Suprapubic skin (tissue), 4 donors: ENCODE results near the gene IPMK.

Source experiments
- CTCF ChIP-seq, 2 donors: fragments of 200-600 bp in 1 of 2; fragments of 450-650 bp in 1 of 2; sonication (generic) in 1 of 2; IDR thresholded peaks; one replicate each; pipeline ENCODE4 v1.5.1; 2016 to 2019; ENCODE audit warnings: antibody characterized with exemption in 2 of 2, mild to moderate bottlenecking in 1 of 2, moderate library complexity in 1 of 2
- EP300 ChIP-seq: sonication (generic); formaldehyde crosslinking; IDR thresholded peaks from one replicate; pipeline ENCODE4 v1.6.1; 2017; ENCODE audit warnings: antibody characterized with exemption
- POLR2A ChIP-seq, 2 donors: fragments of 450-650 bp; IDR thresholded peaks; one replicate each; pipeline ENCODE4 v1.6.1; 2017; ENCODE audit warnings: antibody characterized with exemption in 2 of 2, mild to moderate bottlenecking in 2 of 2, moderate library complexity in 2 of 2
- POLR2AphosphoS5 ChIP-seq, 3 donors: sonication (generic); formaldehyde crosslinking; IDR thresholded peaks; one replicate each; pipeline ENCODE4 v1.6.1; 2017; ENCODE audit warnings: antibody characterized with exemption in 3 of 3

GRCh38 chr10:58158806-58159205, 108.9 kb downstream of the IPMK start:
- TF ChIP-seq CTCF (IDR thresholded peaks at IDR 0.05) (no peak), POLR2A (IDR thresholded peaks at IDR 0.05) (no peak), POLR2AphosphoS5 (IDR thresholded peaks at IDR 0.05) (no peak), EP300 (no peak)
